NCI-H2029 treated with DMSO at 0.1 percent for 48 hours (cell line): Measurements from ENCODE around the gene HS3ST3A1.
"Not testable (repeated sequence)": the region's sequence is repeated elsewhere in the genome, so short reads cannot be mapped to it uniquely, and the experiment has no call there.

Experiments used
- DNase-seq: peaks from one replicate; lab custom pipeline; 2025; lab: John Stamatoyannopoulos, UW

Gene HS3ST3A1

GRCh38 chr17:13538841-13539411, 62.8 kb downstream of the HS3ST3A1 start:
- no peak for DNase-seq

- DNase-seq: no peak
These were observed 63.7 kb downstream of the HS3ST3A1 start for GRCh38 chr17:13537871-13538643.

GRCh38 chr17:13537167-13537731, 64.5 kb downstream of the HS3ST3A1 start:
- no peak for DNase-seq

- DNase-seq: no peak
These were observed 66.8 kb downstream of the HS3ST3A1 start for GRCh38 chr17:13534946-13535345.

GRCh38 chr17:13531721-13532120, 70.0 kb downstream of the HS3ST3A1 start:
- no peak for DNase-seq

GRCh38 chr17:13525876-13526275, 75.9 kb downstream of the HS3ST3A1 start:
- no peak for DNase-seq

GRCh38 chr17:13523164-13523563, 78.6 kb downstream of the HS3ST3A1 start:
- DNase-seq: no peak

- no peak for DNase-seq
These were observed 79.0 kb downstream of the HS3ST3A1 start for GRCh38 chr17:13522749-13523148.

- DNase-seq: no peak
These were observed 79.9 kb downstream of the HS3ST3A1 start for GRCh38 chr17:13521784-13522183.

- no peak for DNase-seq
These were observed 80.7 kb downstream of the HS3ST3A1 start for GRCh38 chr17:13520899-13521572.

- DNase-seq: no peak
These were observed 83.3 kb downstream of the HS3ST3A1 start for GRCh38 chr17:13518261-13519000.

GRCh38 chr17:13513039-13513405, 88.7 kb downstream of the HS3ST3A1 start:
- no peak for DNase-seq

- no peak for DNase-seq
These were observed 91.7 kb downstream of the HS3ST3A1 start for GRCh38 chr17:13510062-13510461.

- DNase-seq: no peak
These were observed 92.2 kb downstream of the HS3ST3A1 start for GRCh38 chr17:13509527-13509926.

GRCh38 chr17:13508896-13509295, 92.8 kb downstream of the HS3ST3A1 start:
- no peak for DNase-seq

GRCh38 chr17:13503526-13503925, 98.2 kb downstream of the HS3ST3A1 start:
- DNase-seq: no peak

- DNase-seq: no peak
These were observed 99.5 kb downstream of the HS3ST3A1 start for GRCh38 chr17:13502263-13502662.

- no peak for DNase-seq
These were observed 100.8 kb downstream of the HS3ST3A1 start for GRCh38 chr17:13500947-13501346.

GRCh38 chr17:13498184-13498583, 103.5 kb downstream of the HS3ST3A1 start:
- DNase-seq: no peak

GRCh38 chr17:13496553-13497056, 105.1 kb downstream of the HS3ST3A1 start:
- DNase-seq: not testable (repeated sequence)

- no peak for DNase-seq
These were observed 106.3 kb downstream of the HS3ST3A1 start for GRCh38 chr17:13495423-13495822.

GRCh38 chr17:13492737-13493122, 109.0 kb downstream of the HS3ST3A1 start:
- DNase-seq: no peak
